Common myeloid progenitor, CD34-positive (primary cell): ENCODE results near the gene LY6G5B.

Source experiments
- CTCF ChIA-PET: fragments of 350-600 bp; sonication (Branson Sonifier 250); formaldehyde crosslinking; loops from one replicate; lab custom pipeline; 2021; ENCODE audit warnings: antibody characterized with exemption; lab: Charles Lee
- POLR2A ChIA-PET: fragments of 350-600 bp; sonication (Branson Sonifier 250); formaldehyde crosslinking; loops from one replicate; lab custom pipeline; 2021; ENCODE audit warnings: antibody characterized with exemption; lab: Charles Lee
- DNase-seq, 3 donors: peaks; one replicate each; pipeline versions ENCODE4 v3.0.0 to v3.0.0-alpha.2; 2013
- H3K27ac ChIP-seq, 2 experiments: 1 replicate in 1 of 2; 2 replicates in 1 of 2; pipeline ENCODE4 v1.7.0; 2013; ENCODE audit warnings: inconsistent platforms in 2 of 2, low read length in 2 of 2, mild to moderate bottlenecking in 2 of 2, low read depth in 1 of 2, moderate library complexity in 1 of 2; ENCODE audit not compliant: severe bottlenecking in 2 of 2, insufficient read depth in 1 of 2, poor library complexity in 1 of 2
- H3K27me3 ChIP-seq, 5 experiments: replicated peaks in 2 of 5; 1 replicate in 3 of 5; 2 replicates in 2 of 5; pipeline versions ENCODE4 v1.6.1 to v1.7.0; 2013; ENCODE audit warnings: low read length in 4 of 5, mild to moderate bottlenecking in 2 of 5, moderate library complexity in 2 of 5, inconsistent platforms in 1 of 5; ENCODE audit not compliant: insufficient read depth in 5 of 5, control insufficient read depth in 4 of 5
- H3K36me3 ChIP-seq, 4 experiments: 1 replicate in 2 of 4; 2 replicates in 2 of 4; pipeline versions ENCODE4 v1.6.1 to v1.7.0; 2013; ENCODE audit warnings: low read length in 3 of 4, control low read depth in 1 of 4, mild to moderate bottlenecking in 1 of 4; ENCODE audit not compliant: control insufficient read depth in 4 of 4, insufficient read depth in 4 of 4
- H3K4me1 ChIP-seq, 4 experiments: 1 replicate in 3 of 4; 2 replicates in 1 of 4; pipeline versions ENCODE4 v1.6.1 to v1.7.1; 2013; ENCODE audit warnings: low read length in 3 of 4, mild to moderate bottlenecking in 3 of 4, control low read depth in 1 of 4, inconsistent platforms in 1 of 4, moderate library complexity in 1 of 4; ENCODE audit not compliant: control insufficient read depth in 4 of 4, insufficient read depth in 4 of 4; ENCODE audit errors: control extremely low read depth in 1 of 4
- H3K4me3 ChIP-seq, 7 experiments: 1 replicate in 4 of 7; 2 replicates in 3 of 7; pipeline versions ENCODE4 v1.5.1 to v1.7.0; 2013; ENCODE audit warnings: mild to moderate bottlenecking in 7 of 7, low read length in 6 of 7, moderate library complexity in 6 of 7, inconsistent platforms in 2 of 7, low read depth in 2 of 7, control low read depth in 1 of 7; ENCODE audit not compliant: insufficient read depth in 4 of 7, control insufficient read depth in 1 of 7; ENCODE audit errors: extremely low read depth in 1 of 7
- H3K9me3 ChIP-seq, 5 experiments: 1 replicate in 4 of 5; 2 replicates in 1 of 5; pipeline versions ENCODE4 v1.6.1 to v1.7.1; 2013; ENCODE audit warnings: low read length in 4 of 5, mild to moderate bottlenecking in 2 of 5, inconsistent platforms in 1 of 5, low read depth in 1 of 5, moderate library complexity in 1 of 5; ENCODE audit not compliant: control insufficient read depth in 4 of 5, insufficient read depth in 2 of 5; ENCODE audit errors: control extremely low read depth in 1 of 5
- WGBS: methylation state at CpG from one replicate; pipeline ENCODE4 v1.1.5; 2013; ENCODE audit not compliant: insufficient coverage; 5-methylcytosine and 5-hydroxymethylcytosine counted together

Gene LY6G5B

GRCh38 chr6:31639449-31639861 lies 30.3 kb upstream of the LY6G5B start:
- ChIA-PET POLR2A (interaction anchor here (1.0 to 1.7 kb wide), 2 partner anchors 12 to 188 kb away, joined by 3 to 7 read pairs; partner anchors contain the start of gene HSPA1B), CTCF (interaction anchor here (0.7 to 2.8 kb wide), 7 partner anchors 11 to 89 kb away, joined by 3 to 10 read pairs (median 5); no protein-coding TSS in a partner anchor)
- Histone ChIP-seq H3K4me3 (no peak overlapping the region), H3K27ac (peak overlapping the region in 1 of 2 experiments; percentile 19), H3K9me3 (no peaks in the 10 kb centered on the region), H3K27me3 (no peaks in the 10 kb centered on the region), H3K36me3 (peaks cover 18 to 91% (median 81%) of the 10 kb centered on the region in 4 experiments), H3K4me1 (peaks cover 0 to 11% (median 3%) of the 10 kb centered on the region in 4 experiments)
- peak in 2 of 3 donors; percentile 46 to 52 for DNase-seq
- 31% methylated on average over 2 of the region's 10 CpGs for WGBS

DNA sequence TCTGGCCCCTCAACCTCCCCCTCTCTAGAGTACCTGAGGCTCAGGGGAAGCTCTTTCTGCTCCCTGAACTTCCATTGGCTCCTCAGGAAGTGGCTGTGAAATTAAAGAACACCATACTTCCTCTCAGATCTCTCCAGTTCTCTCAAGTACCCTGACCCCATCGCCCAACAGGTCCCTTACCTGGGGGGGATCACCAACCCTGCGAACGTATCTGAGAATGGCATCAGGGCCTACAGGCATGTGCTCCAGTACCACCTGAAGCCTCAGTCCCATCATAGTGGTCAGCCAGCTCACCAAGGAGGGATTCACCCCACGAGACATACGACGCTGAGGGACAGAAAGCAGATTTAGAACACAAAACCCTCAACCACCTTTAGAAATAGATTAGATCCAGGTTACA lies 29.2 kb upstream of the LY6G5B start:
- DNase-seq: no peak

GRCh38 chr6:31641370-31641769 lies 28.4 kb upstream of the LY6G5B start:
- CTCF ChIA-PET: interaction anchor here (1.7 to 2.8 kb wide), 2 partner anchors 9 to 20 kb away, joined by 4 to 10 read pairs; no protein-coding TSS in a partner anchor
- POLR2A ChIA-PET: interaction anchor here (1.2 kb wide), 1 partner anchor 10 kb away, joined by 5 read pairs; no protein-coding TSS in a partner anchor
- 87% methylated on average over 3 of the region's 4 CpGs for WGBS
- no peaks in the 10 kb centered on the region for H3K27me3 ChIP-seq
- no peak overlapping the region for H3K4me3 ChIP-seq
- H3K36me3 ChIP-seq: peaks cover 20 to 91% (median 77%) of the 10 kb centered on the region in 4 experiments
- no peaks in the 10 kb centered on the region for H3K9me3 ChIP-seq
- no peak for DNase-seq
- H3K4me1 ChIP-seq: peaks cover 0 to 11% (median 3%) of the 10 kb centered on the region in 4 experiments
- H3K27ac ChIP-seq: no peak overlapping the region

More for the DNA sequence above, 29.2 kb upstream of the LY6G5B start:
- H3K27me3 ChIP-seq: no peaks in the 10 kb centered on the region
- 93% methylated on average over 6 of the region's 6 CpGs for WGBS
- CTCF ChIA-PET: interaction anchor here (0.9 to 2.8 kb wide), 5 partner anchors 10 to 90 kb away, joined by 3 to 10 read pairs (median 4); partner anchors contain the start of gene BAG6
- peaks cover 0 to 11% (median 3%) of the 10 kb centered on the region in 4 experiments for H3K4me1 ChIP-seq
- no peaks in the 10 kb centered on the region for H3K9me3 ChIP-seq
- POLR2A ChIA-PET: interaction anchor here (1.2 kb wide), 1 partner anchor 11 kb away, joined by 5 read pairs; no protein-coding TSS in a partner anchor
- H3K27ac ChIP-seq: no peak overlapping the region
- peaks cover 20 to 91% (median 81%) of the 10 kb centered on the region in 4 experiments for H3K36me3 ChIP-seq
- no peak overlapping the region for H3K4me3 ChIP-seq

DNA sequence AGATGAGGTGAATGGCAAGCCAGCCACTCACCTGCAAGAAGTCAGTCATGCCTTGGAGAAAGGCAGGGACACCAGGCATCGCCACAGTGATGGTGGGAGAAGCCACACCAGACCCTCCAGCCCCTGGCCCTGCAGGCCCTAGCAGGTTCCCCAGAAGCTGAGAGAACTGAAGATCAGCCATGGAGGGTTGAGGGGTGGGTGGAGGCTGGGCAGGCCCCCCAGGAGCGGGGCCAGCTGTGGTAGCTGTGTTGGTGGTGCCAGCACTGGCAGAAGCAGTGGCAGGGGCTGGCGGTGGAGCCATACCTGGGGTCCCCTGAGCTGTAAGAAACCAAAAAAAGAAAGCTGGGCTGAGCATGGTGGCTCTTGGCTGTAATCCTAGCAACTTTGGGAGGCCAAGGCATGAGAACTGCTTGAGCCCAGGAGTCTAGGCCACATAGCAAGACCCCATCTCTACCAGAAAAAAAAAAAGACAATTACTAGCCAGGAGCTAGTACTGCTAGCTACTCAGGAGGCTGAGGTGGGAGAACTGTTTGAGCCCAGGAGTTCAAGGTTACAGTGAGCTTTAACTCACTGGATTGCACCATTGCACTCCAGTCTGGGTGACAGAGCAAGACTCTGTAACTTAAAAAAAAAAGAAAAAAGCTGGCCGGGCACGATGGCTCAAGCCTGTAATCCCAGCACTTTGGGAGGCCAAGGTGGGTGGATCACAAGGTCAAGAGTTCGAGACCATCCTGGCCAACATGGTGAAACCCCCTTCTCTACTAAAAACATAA lies 26.8 kb upstream of the LY6G5B start:
- H3K27ac ChIP-seq: no peak overlapping the region
- peaks cover 0 to 11% (median 3%) of the 10 kb centered on the region in 4 experiments for H3K4me1 ChIP-seq
- DNase-seq: no peak
- H3K27me3 ChIP-seq: no peaks in the 10 kb centered on the region
- 97% methylated on average over 6 of the region's 6 CpGs for WGBS
- CTCF ChIA-PET: interaction anchor here (1.0 to 1.8 kb wide), 3 partner anchors 8 to 249 kb away, joined by 3 to 11 read pairs (median 3); no protein-coding TSS in a partner anchor
- H3K9me3 ChIP-seq: no peaks in the 10 kb centered on the region
- peaks cover 19 to 89% (median 74%) of the 10 kb centered on the region in 4 experiments for H3K36me3 ChIP-seq
- no peak overlapping the region for H3K4me3 ChIP-seq
- POLR2A ChIA-PET: no interaction called here

- Histone ChIP-seq H3K9me3 (no peaks in the 10 kb centered on the region), H3K27me3 (no peaks in the 10 kb centered on the region), H3K4me1 (peaks cover 0 to 11% (median 3%) of the 10 kb centered on the region in 4 experiments), H3K4me3 (no peak overlapping the region), H3K27ac (no peak overlapping the region), H3K36me3 (peaks cover 19 to 92% (median 79%) of the 10 kb centered on the region in 4 experiments)
- 99% methylated on average over 11 of the region's 17 CpGs for WGBS
- DNase-seq: no peak
- ChIA-PET POLR2A (no interaction called here), CTCF (interaction anchor here (1.0 to 1.8 kb wide), 3 partner anchors 9 to 248 kb away, joined by 3 to 11 read pairs (median 3); no protein-coding TSS in a partner anchor)
Observed at GRCh38 chr6:31643818-31644454, 25.8 kb upstream of the LY6G5B start.

GRCh38 chr6:31645325-31645724 lies 24.5 kb upstream of the LY6G5B start:
- ChIA-PET POLR2A (no interaction called here), CTCF (no interaction called here)
- DNase-seq: no peak
- no peak overlapping the region for H3K4me3 ChIP-seq
- WGBS: 96% methylated on average over 8 of the region's 9 CpGs
- H3K27ac ChIP-seq: no peak overlapping the region
- no peaks in the 10 kb centered on the region for H3K4me1 ChIP-seq
- no peaks in the 10 kb centered on the region for H3K27me3 ChIP-seq
- peaks cover 15 to 90% (median 76%) of the 10 kb centered on the region in 4 experiments for H3K36me3 ChIP-seq
- H3K9me3 ChIP-seq: no peaks in the 10 kb centered on the region
